ENCODE data around the gene TAPBPL. TPM values are rescaled to one million over a fixed set of nuclear protein-coding genes. Genes with fewer than 3 reads are reported as not detected.
A peak's percentile ranks its signal among the peaks of the same experiment; 100 is the strongest.

The TAPBPL gene
- polyA plus RNA-seq, 1 of the 3 experiments (the other 2 are of a cell fraction), result 24.1 TPM

GRCh38 chr12:6464531-6464930 lies 12.7 kb downstream of the TAPBPL start (continued):
- TF ChIP-seq PBX3 (IDR thresholded peaks at IDR 0.05) (no peak), EZH2phosphoT487 (IDR thresholded peaks at IDR 0.05; ENCODE audit: borderline replicate concordance, low read depth) (no peak), RCOR1 (IDR thresholded peaks at IDR 0.05; ENCODE audit: low read length) (no peak), RXRA (IDR thresholded peaks at IDR 0.05; ENCODE audit: borderline replicate concordance, low read depth) (no peak)

- Histone ChIP-seq H3K27ac (ENCODE audit: low read depth in 2 of 2, low read length in 1 of 2) (no peak overlapping the region), H3K27me3 (ENCODE audit: insufficient read depth) (no peaks in the 10 kb centered on the region), H4K20me1 (ENCODE audit: insufficient read depth) (no peaks in the 10 kb centered on the region), H3K9me3 (no peaks in the 10 kb centered on the region), H3K4me2 (no peak overlapping the region), H3K9me2 (no peaks in the 10 kb centered on the region), H2AFZ (ENCODE audit: low read depth) (no peak overlapping the region), H3K79me2 (ENCODE audit: insufficient read depth) (peaks cover 37% of the 10 kb centered on the region), H3K4me1 (ENCODE audit: control insufficient read depth in 1 of 2, insufficient read depth in 2 of 2, low read depth in 1 of 2, low read length in 1 of 2) (peaks cover 0 to 9% of the 10 kb centered on the region in 2 experiments; a peak in 2 of 4 replicates), H3K9ac (no peak overlapping the region), H3K36me3 (replicated peaks in 1 of 2; ENCODE audit: control insufficient read depth in 1 of 2, insufficient read depth in 2 of 2, low read length in 1 of 2) (peaks cover 41 to 44% of the 10 kb centered on the region in 2 experiments), H3F3A (replicated peaks; ENCODE audit: insufficient read depth) (no peaks in the 10 kb centered on the region), H3K4me3 (ENCODE audit: low read depth in 2 of 2, low read length in 1 of 2) (no peak overlapping the region; a peak in 1 of 4 replicates)
- ChIA-PET POLR2A (interaction anchor here (0.7 to 1.2 kb wide), 4 partner anchors 14 to 119 kb away, joined by 3 to 8 read pairs (median 4); partner anchors contain the start of genes MRPL51 and TAPBPL), CTCF (interaction anchor here (0.6 to 2.3 kb wide), 60 partner anchors 8 to 477 kb away, joined by 3 to 91 read pairs (median 5); partner anchors contain the start of genes CD27, COPS7A, MRPL51 and TAPBPL)
- DNase-seq, result peak; percentile 79
- WGBS (ENCODE audit: low lambda C conversion rate), result 40% methylated on average over 6 of the region's 6 CpGs
- TF ChIP-seq FOXM1 (IDR thresholded peaks at IDR 0.05; ENCODE audit: low read depth), result no peak
- no peak for TF ChIP-seq NFIC (IDR thresholded peaks at IDR 0.05; ENCODE audit: borderline replicate concordance)
- TF ChIP-seq POLR2AphosphoS5 (IDR thresholded peaks at IDR 0.05; ENCODE audit: low read depth, low read length), result no peak
- TF ChIP-seq MEF2A (IDR thresholded peaks at IDR 0.05; ENCODE audit: borderline replicate concordance, low read depth), result no peak
- no peak for TF ChIP-seq USF1 (IDR thresholded peaks at IDR 0.05; ENCODE audit: borderline replicate concordance, low read depth)
- no peak for TF ChIP-seq REST (IDR thresholded peaks at IDR 0.05; ENCODE audit: low read depth, low read length)
- no peak for TF ChIP-seq RCOR1 (IDR thresholded peaks at IDR 0.05; ENCODE audit: low read length)
- TF ChIP-seq PBX3 (IDR thresholded peaks at IDR 0.05), result no peak
- TF ChIP-seq SIN3A (IDR thresholded peaks at IDR 0.05; ENCODE audit: borderline replicate concordance, low read depth, low read length), result no peak
- peak; percentile 90 for TF ChIP-seq CTCF (IDR thresholded peaks at IDR 0.05)
- no peak for TF ChIP-seq MXI1 (IDR thresholded peaks at IDR 0.05; ENCODE audit: low read depth, low read length)
- no peak for TF ChIP-seq GABPA (IDR thresholded peaks at IDR 0.05; ENCODE audit: low read depth)
- TF ChIP-seq FOSL2 (IDR thresholded peaks at IDR 0.05; ENCODE audit: borderline replicate concordance, low read depth), result no peak
- TF ChIP-seq NRF1 (IDR thresholded peaks at IDR 0.05; ENCODE audit: low read depth, low read length), result no peak
- TF ChIP-seq USF2 (IDR thresholded peaks at IDR 0.05; ENCODE audit: borderline replicate concordance, low read depth, low read length), result no peak
- TF ChIP-seq SMC3 (IDR thresholded peaks at IDR 0.05; ENCODE audit: low read depth, low read length), result peak; percentile 91
- TF ChIP-seq RAD21 (IDR thresholded peaks at IDR 0.05; ENCODE audit: low read length), result peak; percentile 95
Observed at GRCh38 chr12:6465467-6466183, 13.8 kb downstream of the TAPBPL start.

All from SK-N-SH (cell line).